Measurements from ENCODE around the gene SLC25A44.
"Not testable (repeated sequence)": the region's sequence is repeated elsewhere in the genome, so short reads cannot be mapped to it uniquely, and the experiment has no call there.

The SLC25A44 gene

DNA sequence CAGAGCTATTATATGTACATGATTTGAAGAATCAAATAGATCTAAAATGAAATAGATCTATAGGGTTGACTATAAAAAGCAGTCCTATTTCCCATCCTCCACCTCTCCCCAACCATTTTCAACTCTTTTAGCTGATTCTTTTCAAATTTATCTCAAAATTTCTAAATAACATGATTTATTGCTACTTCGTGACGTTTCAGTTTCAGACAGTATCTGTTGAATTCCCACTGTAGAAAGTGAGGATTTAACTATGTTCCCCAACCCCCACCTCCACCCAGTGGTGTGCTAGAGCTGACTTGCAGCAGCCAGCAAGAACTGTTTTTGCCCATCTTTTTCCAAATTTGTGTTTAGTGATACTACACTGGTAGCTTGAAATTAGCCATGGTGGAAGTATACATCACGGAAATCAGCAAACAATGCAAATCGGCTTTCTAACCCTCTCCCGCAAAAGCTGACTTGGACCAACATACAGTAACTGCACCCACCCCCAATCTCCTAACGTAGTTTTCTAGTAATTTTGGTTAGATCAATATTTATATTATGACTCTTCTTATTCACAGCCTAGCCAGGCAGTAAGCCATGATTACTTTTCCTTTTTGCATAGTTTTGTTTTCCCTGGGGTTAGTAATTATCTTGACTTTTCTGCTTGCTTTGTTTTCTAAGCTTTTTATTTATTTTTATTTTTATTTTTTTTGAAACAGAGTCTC lies 29.6 kb upstream of the SLC25A44 start:
- no peak for DNase-seq

DNA sequence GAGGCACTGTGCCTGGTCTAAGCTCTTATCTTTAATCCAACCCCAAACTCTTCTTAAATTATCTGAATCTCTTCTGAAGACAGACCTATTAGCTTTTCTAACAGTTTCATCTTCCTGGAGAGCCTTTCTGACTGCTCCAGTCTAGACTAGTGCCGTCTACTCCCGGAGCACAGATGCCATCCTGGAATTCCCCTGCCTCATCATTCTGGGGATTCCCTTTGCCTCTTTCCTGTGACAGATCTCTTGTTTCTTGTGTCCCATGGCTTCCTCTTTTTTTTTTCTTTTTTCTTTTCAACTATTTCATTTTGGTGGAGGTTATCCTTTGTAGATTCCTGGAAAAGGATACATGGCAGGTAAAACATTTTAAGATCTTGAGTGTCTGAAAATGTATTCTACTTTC lies 28.8 kb upstream of the SLC25A44 start:
- DNase-seq = no peak

DNA sequence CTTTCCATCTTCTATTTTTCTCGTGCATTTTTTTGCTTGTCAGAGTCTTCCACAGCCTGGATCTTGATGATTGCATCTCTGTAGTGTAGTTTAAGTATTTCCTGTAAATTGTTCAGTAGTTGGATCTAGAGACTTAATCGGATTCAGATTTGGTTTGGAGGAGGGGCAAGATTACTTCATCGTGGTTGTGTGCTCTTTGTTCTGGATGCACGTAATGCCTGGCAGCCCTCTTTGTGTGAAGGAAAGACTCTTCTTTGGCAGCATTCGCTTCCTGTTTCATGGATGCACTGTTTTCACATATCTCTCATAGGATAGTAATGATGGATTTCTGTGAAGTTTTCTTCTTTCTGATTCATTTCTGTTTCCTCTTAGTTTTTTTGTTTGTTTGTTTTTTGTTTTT lies 26.4 kb upstream of the SLC25A44 start:
- no peak for DNase-seq

DNA sequence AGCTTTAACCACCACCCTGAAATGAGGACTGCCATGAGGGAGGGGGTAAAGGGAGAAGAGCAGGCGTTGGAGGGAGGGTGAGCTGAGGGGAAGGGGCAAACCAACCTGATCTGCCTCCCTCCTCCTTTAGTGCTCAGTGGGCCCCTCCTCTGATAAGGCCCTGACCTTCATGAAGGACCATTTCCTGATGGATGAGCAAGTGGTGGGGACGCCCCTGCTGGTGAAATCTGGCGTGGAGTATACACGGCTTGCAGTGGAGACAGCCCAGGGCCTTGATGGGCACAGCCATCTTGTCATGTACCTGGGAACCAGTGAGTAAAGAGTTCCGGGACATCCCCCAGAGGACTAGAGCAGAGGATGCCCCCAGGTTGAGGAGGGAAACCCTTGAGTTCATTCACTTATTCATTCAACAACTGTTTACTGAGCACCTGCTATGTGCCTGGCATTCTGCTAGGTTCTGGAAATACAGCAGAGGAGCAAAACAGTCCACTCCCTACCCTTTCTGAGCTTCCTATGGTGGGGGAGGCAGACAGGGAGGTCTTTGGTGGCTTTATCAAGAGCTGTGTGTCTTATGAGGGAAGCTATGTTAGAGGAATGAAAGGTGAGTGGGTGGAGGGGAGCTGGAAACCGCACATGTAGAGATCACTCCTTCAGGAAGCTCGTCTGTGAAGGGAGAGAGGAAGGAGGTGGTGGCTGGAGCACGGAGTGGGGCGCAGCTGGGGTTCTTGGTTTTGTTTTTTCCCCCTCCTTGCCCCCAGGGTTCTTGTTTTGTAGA lies 21.0 kb upstream of the SLC25A44 start:
- DNase-seq = no peak

DNA sequence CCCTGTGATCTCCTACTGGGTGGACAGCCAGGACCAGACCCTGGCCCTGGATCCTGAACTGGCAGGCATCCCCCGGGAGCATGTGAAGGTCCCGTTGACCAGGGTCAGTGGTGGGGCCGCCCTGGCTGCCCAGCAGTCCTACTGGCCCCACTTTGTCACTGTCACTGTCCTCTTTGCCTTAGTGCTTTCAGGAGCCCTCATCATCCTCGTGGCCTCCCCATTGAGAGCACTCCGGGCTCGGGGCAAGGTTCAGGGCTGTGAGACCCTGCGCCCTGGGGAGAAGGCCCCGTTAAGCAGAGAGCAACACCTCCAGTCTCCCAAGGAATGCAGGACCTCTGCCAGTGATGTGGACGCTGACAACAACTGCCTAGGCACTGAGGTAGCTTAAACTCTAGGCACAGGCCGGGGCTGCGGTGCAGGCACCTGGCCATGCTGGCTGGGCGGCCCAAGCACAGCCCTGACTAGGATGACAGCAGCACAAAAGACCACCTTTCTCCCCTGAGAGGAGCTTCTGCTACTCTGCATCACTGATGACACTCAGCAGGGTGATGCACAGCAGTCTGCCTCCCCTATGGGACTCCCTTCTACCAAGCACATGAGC lies 17.2 kb upstream of the SLC25A44 start:
- DNase-seq = no peak

DNA sequence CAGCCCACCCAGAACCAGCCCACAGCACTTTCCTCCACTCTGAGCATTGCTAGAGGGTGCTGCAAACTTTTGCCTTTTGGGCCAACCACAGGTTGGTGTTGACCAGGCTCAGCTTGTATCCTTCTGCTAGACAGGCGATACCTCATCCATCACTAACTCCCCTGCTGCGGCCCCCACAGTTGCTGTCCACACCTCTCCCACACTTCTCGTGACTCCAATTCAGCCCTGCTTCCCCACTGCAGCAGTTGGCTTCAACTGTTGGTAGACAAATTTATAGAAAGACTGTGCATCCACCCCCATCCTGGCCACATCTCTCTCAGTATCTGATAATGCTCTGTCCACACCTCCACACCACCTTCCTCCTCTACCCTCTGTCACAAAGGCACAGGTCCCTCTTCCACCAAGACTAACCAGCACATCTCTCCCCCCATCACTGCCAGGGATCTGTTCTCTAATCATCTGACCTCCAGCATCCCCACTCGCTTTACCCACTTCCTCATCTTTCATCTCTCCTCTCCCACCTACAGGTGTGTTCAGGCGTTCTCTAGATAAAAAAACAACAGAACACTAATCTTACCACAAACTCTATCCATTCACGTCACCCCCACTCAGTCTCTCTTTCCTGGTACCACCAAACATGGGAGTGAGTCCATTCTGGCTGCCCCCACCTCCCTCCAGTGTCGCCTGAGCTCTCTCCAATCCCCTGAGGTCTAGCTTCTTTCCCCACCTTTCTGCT lies 15.8 kb upstream of the SLC25A44 start:
- DNase-seq = no peak

DNA sequence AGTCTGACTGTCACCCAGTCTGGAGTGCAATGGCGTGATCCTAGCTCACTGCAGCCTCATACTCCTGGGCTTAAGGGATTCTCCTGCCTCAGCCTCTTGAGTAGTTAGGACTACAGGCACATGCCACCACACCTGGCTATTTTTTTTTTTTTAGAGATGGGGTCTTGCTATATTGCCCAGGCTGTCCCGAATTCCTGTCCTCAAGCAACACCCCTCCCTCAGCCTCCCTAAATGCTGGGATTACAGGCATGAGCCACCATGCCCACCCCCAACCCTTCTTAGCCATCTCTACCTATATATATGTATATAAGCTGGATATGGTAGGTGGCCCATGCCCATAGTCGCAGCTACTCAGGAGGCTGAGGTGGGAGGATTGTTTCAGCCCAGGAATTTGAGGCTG lies 13.4 kb upstream of the SLC25A44 start:
- DNase-seq = no peak

DNA sequence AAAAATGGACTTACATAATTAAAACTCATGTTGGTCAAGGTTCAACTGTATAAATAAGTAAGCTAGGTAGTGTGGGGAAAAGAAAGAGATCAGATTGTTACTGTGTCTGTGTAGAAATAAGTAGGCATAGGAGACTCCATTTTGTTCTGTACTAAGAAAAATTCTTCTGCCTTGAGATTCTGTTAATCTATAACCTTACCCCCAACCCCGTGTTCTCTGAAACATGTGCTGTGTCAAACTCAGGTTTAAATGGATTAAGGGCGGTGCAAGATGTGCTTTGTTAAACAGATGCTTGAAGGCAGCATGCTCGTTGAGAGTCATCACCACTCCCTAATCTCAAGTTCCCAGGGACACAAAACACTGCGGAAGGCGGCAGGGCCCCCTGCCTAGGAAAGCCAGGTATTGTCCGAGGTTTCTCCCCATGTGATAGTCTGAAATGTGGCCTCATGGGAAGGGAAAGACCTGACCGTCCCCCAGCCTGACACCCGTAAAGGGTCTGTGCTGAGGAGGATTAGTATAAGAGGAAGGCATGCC lies 12.4 kb upstream of the SLC25A44 start:
- DNase-seq = not testable (repeated sequence)

DNA sequence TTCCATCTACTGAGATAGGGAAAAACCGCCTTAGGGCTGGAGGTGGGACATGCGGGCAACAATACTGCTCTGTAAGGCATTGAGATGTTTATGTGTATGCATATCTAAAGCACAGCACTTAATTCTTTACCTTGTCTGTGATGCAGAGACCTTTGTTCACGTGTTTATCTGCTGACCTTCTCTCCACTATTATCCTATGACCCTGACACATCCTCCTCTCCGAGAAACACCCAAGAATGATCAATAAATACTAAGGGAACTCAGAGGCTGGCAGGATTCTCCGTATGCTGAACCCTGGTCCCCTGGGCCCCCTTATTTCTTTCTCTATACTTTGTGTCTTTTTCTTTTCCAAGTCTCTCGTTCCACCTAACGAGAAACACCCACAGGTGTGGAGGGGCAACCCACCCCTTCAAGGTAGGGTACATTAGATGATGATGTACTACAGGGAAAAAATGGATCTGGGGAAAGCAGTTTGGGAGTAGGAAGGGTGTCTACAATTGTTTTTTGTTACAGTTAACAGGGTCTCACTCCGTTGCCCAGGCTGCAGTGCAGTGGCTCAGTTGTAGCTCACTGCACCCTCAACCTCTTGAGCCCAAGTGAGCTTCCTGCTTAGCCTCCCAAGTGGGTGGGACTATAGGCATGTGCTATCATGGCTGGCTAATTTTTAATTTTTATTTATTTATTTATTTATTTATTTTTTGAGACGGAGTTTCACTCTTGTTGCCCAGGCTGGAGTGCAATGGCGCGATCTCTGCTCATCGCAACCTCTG lies 11.7 kb upstream of the SLC25A44 start:
- not testable (repeated sequence) for DNase-seq

DNA sequence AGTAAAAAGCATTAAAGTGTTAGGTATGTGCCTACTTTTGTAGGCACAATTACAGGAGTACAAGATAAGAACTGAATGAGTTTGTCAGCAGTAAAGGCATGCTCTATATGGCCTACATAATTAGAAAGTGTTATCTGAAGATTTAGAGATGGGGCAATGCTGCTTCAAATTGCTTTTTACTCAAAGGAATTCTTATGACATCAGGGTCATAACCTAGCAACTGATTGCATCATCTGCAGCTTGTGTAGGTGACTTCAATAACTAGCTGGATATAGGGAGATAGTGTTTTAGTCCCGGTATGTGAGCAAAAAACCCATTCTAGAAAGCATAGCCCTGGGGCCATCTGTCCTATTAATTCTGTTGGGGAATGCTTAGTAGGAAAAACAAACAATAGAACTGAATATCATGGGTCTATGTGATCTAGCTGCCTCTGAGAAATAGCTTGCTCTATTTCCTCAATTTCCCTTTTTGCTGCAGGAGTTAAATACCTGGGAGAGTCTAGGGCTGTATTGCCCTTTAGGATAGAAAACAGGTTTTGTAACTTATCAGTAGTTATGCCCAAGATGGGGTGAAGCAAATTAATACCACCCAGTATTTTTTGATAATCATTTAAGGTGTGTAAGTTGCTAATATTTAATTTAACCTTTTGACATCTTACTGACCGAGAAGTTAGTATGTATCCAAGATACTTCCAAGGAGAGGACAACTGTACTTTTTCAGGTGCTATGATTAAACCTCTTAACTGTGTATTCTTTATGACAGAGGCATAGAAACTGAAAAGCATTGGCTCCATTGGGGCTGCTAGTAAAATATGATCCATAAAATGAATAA lies 7.3 kb upstream of the SLC25A44 start:
- DNase-seq = not testable (repeated sequence)

DNA sequence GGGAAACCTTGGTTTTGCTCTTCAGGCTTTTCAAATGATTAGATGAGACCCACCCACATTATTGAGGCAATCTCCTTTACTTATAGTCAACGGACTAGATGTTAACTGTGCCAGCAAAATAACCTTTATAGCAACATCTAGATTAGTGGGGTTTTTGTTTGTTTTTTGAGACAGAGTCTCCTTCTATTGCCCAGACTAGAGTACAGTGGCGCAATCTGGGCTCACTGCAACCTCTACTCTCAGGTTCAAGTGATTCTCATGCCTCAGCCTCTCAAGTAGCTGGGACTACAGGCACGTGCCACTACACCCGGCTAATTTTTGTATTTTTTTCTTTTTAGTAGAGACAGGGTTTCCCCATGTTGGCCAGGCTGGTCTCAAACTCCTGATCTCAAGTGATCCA lies 3.6 kb upstream of the SLC25A44 start:
- DNase-seq = not testable (repeated sequence)

DNA sequence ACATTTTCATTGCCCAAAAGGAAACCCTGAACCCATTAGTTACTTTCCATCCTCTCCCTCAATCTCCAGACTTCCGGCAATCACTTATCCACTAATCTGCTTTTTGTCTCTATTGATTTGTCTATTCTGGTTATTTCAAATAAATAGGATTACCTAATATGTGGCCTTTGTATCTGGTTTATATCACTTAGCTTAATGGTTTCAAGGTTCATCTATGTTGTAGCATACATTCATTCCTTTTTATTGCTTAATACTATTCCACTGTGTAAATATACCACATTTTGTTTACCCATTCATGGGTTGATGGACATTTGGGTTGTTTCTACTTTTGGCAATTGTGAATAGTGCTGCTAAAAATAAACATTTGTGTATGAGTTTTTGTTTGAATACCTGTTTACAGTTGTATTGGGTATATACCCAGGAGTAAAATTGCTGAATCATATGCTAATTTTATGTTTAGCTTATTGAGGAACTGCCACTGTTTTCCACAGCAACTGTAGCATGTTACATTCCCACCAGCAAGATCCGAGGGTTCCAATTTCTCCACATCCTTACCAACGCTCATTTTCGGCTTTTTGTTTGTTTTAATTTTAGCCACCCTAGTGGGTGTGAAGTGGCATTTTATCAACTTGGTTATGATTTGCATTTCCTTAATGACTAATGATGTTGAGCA lies 2.5 kb upstream of the SLC25A44 start:
- no peak for DNase-seq

DNA sequence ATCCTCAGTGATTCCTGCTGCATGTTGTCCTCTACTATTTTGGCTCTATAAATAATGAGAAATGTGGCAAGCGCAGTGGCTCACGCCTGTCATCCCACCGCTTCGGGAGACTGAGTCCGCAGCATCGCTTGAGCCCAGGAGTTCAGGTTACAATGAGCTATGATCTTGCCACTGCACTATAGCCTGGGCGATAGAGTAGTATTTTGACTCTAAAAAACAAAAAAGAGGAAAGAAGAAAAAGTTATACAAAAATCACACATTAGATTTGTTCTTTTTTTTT lies 756 bp upstream of the SLC25A44 start:
- DNase-seq = no peak

DNA sequence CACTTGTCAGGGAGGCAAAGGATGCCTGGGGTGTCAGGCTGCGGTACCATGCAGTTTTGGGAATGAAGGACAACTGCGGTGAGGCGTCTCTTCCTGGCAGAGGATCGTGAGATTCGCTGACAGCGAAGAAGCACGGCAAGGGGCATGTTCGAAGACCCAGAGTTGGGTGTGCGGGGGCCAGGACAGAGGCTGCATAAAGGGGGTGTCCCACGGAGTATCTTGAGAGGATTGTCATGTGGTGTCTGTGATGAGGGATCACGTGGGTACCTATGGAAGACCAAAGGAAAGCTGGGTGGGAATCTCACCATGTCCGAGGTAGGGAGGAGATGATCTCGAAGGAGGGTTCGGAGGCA lies 372 bp downstream of the SLC25A44 start:
- DNase-seq = no peak

DNA sequence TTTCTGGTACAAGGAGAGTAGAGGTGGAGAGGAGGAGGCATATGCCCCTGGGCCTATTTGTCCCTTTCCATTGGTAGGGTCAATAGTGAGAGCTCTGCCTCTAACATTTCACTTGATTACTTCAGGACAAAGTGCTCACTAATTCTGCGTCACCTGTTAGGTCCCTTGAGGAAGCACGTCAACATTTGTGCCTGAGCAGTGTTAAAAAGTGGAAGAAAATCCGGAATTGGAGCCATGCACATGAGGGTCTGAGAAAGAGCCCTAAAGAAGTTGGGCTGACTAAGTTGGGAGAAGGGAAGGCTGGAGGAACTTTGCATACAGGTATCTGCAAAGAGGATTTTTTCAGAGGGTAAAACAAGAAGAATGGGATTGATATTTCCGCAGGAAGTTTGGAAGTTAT lies 1.9 kb downstream of the SLC25A44 start:
- no peak for DNase-seq

DNA sequence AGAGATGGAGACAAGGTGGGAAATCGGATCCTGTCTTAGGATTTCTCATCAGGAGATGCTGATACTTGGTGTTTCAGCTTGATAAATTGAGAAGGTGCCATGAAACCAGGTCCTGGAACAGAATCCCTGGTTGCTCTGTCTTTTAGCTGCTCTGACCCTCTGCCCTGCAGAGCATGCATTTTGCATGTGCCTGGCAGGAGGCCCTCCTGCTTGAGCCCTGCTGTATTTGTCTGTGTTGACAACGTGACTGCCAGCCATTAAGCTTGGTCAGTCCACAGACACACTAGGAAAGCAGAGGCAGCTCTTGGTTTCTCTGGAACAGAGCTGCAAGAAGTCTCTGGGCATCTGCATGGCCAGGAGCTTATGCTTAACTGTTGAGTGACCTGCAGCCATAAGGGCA lies 2.5 kb downstream of the SLC25A44 start:
- DNase-seq = no peak

DNA sequence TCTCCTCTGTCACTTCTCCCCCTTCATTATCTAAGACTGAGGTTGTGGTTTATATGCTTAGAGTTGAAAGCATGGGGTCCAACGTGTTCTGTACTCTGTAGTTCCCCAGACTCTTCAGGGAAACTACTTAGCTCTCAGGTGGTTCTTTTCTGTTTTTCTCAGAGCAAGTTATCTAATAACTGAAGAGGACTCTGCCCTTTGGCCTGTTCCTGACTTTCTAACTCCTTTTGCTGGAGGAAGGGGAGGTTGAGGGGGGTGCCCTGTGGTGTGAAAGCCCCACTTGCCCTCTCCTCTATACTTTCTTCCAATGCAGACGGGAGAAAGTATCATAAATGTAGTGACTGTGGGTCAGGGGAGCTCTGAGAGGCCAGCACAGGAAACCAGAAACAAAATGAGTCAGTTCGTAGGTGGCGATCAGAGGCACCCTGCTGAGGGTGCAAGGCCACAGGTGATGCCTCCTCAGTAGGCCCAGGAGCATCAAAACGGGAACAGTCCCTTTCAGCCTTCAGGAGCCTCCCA lies 5.0 kb downstream of the SLC25A44 start:
- no peak for DNase-seq

DNA sequence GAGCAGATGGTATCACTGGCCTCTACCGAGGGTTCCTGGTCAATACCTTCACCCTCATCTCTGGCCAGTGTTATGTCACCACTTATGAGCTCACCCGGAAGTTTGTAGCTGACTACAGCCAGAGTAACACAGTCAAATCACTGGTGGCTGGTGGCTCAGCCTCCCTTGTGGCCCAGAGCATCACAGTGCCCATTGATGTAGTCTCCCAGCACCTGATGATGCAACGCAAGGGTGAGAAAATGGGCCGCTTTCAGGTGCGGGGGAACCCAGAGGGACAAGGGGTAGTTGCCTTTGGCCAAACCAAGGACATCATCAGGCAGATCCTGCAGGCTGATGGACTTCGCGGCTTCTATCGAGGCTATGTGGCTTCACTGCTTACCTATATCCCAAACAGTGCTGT lies 6.1 kb downstream of the SLC25A44 start:
- DNase-seq = no peak

DNA sequence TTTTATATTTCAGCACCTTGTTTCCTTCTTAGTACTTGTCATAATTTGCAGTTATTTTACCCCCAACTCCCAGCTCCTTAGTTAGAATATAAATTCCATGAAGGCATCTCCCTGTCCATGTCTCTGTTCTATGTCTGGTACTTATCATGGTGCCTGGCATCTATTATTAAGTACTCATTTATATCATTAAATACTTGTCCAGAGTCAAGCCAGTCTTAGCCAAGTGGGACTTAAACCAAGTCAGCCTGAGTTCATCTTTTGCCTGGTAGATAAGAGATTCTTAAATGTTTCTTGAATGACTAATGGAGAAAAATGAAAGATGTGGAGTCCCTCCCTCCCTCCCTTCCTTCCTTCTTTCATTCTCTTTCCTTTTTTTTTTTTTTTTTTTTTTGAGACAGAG lies 9.4 kb downstream of the SLC25A44 start:
- no peak for DNase-seq

DNA sequence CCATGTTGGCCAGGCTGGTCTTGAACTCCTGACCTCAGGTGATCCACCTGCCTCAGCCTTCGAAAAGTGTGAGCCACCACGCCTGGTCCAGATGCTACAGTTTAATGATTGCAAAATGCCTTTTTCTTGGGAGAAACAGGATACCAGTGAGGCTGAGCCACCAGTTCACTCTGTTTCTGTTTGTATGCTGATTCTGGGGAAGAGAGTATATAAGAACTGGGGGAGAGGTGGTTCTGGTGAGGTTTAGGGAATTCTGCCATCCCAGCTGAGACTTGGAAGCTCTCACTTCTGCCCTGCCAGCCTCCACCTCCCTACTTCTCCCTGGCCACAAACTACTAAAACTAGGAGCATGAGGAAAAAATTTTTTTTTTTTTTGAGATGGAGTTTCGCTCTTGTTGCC lies 10.8 kb downstream of the SLC25A44 start:
- DNase-seq = no peak

DNA sequence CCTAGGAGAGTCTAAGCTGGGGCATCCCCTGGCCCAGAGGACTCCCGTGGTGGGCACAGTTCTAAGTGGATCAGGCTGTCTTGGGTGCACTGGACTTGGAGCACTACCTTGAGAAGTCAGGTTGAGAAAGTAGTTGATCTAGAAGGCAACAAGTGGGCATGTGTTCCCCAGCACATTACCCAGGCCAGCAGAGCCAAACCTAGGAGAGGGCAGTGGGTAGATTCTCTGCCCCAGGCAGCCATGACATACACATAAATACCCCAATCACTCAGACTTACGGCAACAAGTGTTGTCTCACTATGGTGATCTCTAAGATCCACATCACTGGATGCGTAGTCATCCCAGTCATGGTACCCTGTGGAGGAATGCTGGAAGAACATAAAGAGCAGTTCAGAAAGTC lies 17.3 kb downstream of the SLC25A44 start:
- no peak for DNase-seq

Data from activated CD8-positive, alpha-beta memory T cell treated with anti-CD3 and anti-CD28 coated beads, Interleukin-2, amount 50 U/mL, for 48 hours (primary cell).